ENCODE measurements around the gene ZBTB20. TPM values are rescaled to one million over a fixed set of nuclear protein-coding genes. Genes with fewer than 3 reads are reported as not detected.

Gene ZBTB20
- polyA plus RNA-seq, 1 of the 3 experiments (the other 2 are of a cell fraction), result 0.43 TPM

- WGBS (ENCODE audit: low lambda C conversion rate), result 87% methylated on average over 5 of the region's 5 CpGs
- Histone ChIP-seq H4K20me1 (ENCODE audit: insufficient read depth) (no peaks in the 10 kb centered on the region), H3K27me3 (ENCODE audit: insufficient read depth) (no peaks in the 10 kb centered on the region), H3K79me2 (ENCODE audit: insufficient read depth) (no peaks in the 10 kb centered on the region), H3K9ac (no peak overlapping the region), H3K4me1 (ENCODE audit: control insufficient read depth in 1 of 2, insufficient read depth in 2 of 2, low read depth in 1 of 2, low read length in 1 of 2) (no peaks in the 10 kb centered on the region), H3K36me3 (replicated peaks in 1 of 2; ENCODE audit: control insufficient read depth in 1 of 2, insufficient read depth in 2 of 2, low read length in 1 of 2) (no peaks in the 10 kb centered on the region), H3K9me3 (no peaks in the 10 kb centered on the region), H2AFZ (ENCODE audit: low read depth) (no peak overlapping the region), H3K27ac (ENCODE audit: low read depth in 2 of 2, low read length in 1 of 2) (no peak overlapping the region), H3K4me2 (no peak overlapping the region), H3K9me2 (no peaks in the 10 kb centered on the region), H3F3A (replicated peaks; ENCODE audit: insufficient read depth) (no peaks in the 10 kb centered on the region), H3K4me3 (ENCODE audit: low read depth in 2 of 2, low read length in 1 of 2) (no peak overlapping the region)
- DNase-seq, result no peak
- POLR2A ChIA-PET, result no interaction called here
- TF ChIP-seq USF1 (IDR thresholded peaks at IDR 0.05; ENCODE audit: borderline replicate concordance, low read depth) (no peak), FOXM1 (IDR thresholded peaks at IDR 0.05; ENCODE audit: low read depth) (no peak), TCF12 (IDR thresholded peaks at IDR 0.05) (no peak), GATA2 (CRISPR knock-in tag; IDR thresholded peaks at IDR 0.05) (no peak)
- CTCF ChIA-PET, result interaction anchor here (0.7 kb wide), 1 partner anchor 10 kb away, joined by 3 read pairs; no protein-coding TSS in a partner anchor
Observed at GRCh38 chr3:114743746-114744485, 403.2 kb downstream of the ZBTB20 start.

GRCh38 chr3:114741066-114741465 is 406.0 kb downstream of the ZBTB20 start:
- Histone ChIP-seq H3K36me3 (replicated peaks in 1 of 2; ENCODE audit: control insufficient read depth in 1 of 2, insufficient read depth in 2 of 2, low read length in 1 of 2) (no peaks in the 10 kb centered on the region), H3K79me2 (ENCODE audit: insufficient read depth) (no peaks in the 10 kb centered on the region), H3K4me3 (ENCODE audit: low read depth in 2 of 2, low read length in 1 of 2) (no peak overlapping the region), H3F3A (replicated peaks; ENCODE audit: insufficient read depth) (no peaks in the 10 kb centered on the region), H3K4me2 (no peak overlapping the region), H2AFZ (ENCODE audit: low read depth) (no peak overlapping the region), H3K4me1 (ENCODE audit: control insufficient read depth in 1 of 2, insufficient read depth in 2 of 2, low read depth in 1 of 2, low read length in 1 of 2) (no peaks in the 10 kb centered on the region), H3K9ac (no peak overlapping the region), H4K20me1 (ENCODE audit: insufficient read depth) (no peaks in the 10 kb centered on the region), H3K27me3 (ENCODE audit: insufficient read depth) (no peaks in the 10 kb centered on the region), H3K27ac (ENCODE audit: low read depth in 2 of 2, low read length in 1 of 2) (no peak overlapping the region), H3K9me2 (no peaks in the 10 kb centered on the region), H3K9me3 (no peaks in the 10 kb centered on the region)
- TF ChIP-seq USF1 (IDR thresholded peaks at IDR 0.05; ENCODE audit: borderline replicate concordance, low read depth), result peak; percentile 32; the same call in 1 of the 2 replicates
- no peak for TF ChIP-seq PBX3 (IDR thresholded peaks at IDR 0.05)
- no peak for TF ChIP-seq TEAD4 (IDR thresholded peaks at IDR 0.05; ENCODE audit: borderline replicate concordance, insufficient read depth)
- no peak for TF ChIP-seq MEF2A (IDR thresholded peaks at IDR 0.05; ENCODE audit: borderline replicate concordance, low read depth)
- CTCF ChIA-PET, result interaction anchor here (0.6 kb wide), 1 partner anchor 1398 kb away, joined by 3 read pairs; no protein-coding TSS in a partner anchor
- 76% methylated on average over 1 of the region's 1 CpG for WGBS (ENCODE audit: low lambda C conversion rate)
- DNase-seq, result no peak
- POLR2A ChIA-PET, result no interaction called here

GRCh38 chr3:114739627-114740026 is 407.5 kb downstream of the ZBTB20 start:
- no peaks in the 10 kb centered on the region for H3K27me3 ChIP-seq (ENCODE audit: insufficient read depth)
- H3K9me2 ChIP-seq, result no peaks in the 10 kb centered on the region; the same call in 1 of the 2 replicates
- no peaks in the 10 kb centered on the region for H3K9me3 ChIP-seq
- WGBS (ENCODE audit: low lambda C conversion rate), result 100% methylated on average over 1 of the region's 1 CpG
- no peaks in the 10 kb centered on the region for H3F3A ChIP-seq (replicated peaks; ENCODE audit: insufficient read depth)
- H3K79me2 ChIP-seq (ENCODE audit: insufficient read depth), result no peaks in the 10 kb centered on the region
- H4K20me1 ChIP-seq (ENCODE audit: insufficient read depth), result no peaks in the 10 kb centered on the region
- H3K4me1 ChIP-seq (ENCODE audit: control insufficient read depth in 1 of 2, insufficient read depth in 2 of 2, low read depth in 1 of 2, low read length in 1 of 2), result no peaks in the 10 kb centered on the region
- H3K27ac ChIP-seq (ENCODE audit: low read depth in 2 of 2, low read length in 1 of 2), result no peak overlapping the region
- H2AFZ ChIP-seq (ENCODE audit: low read depth), result no peak overlapping the region
- ChIA-PET CTCF (no interaction called here), POLR2A (no interaction called here)
- DNase-seq, result no peak
- H3K9ac ChIP-seq, result no peak overlapping the region
- H3K4me2 ChIP-seq, result no peak overlapping the region
- H3K4me3 ChIP-seq (ENCODE audit: low read depth in 2 of 2, low read length in 1 of 2), result no peak overlapping the region
- H3K36me3 ChIP-seq (replicated peaks in 1 of 2; ENCODE audit: control insufficient read depth in 1 of 2, insufficient read depth in 2 of 2, low read length in 1 of 2), result no peaks in the 10 kb centered on the region
- no peak for TF ChIP-seq CHD2 (IDR thresholded peaks at IDR 0.05; ENCODE audit: low read length, partially characterized antibody)
- no peak for TF ChIP-seq TAF1 (IDR thresholded peaks at IDR 0.05; ENCODE audit: borderline replicate concordance, low read depth, low read length)
- no peak for TF ChIP-seq ELF1 (IDR thresholded peaks at IDR 0.05)
- no peak for TF ChIP-seq USF1 (IDR thresholded peaks at IDR 0.05; ENCODE audit: borderline replicate concordance, low read depth)
- TF ChIP-seq POLR2AphosphoS5 (IDR thresholded peaks at IDR 0.05; ENCODE audit: low read depth, low read length), result no peak
- no peak for TF ChIP-seq RCOR1 (IDR thresholded peaks at IDR 0.05; ENCODE audit: low read length)
- TF ChIP-seq RFX5 (IDR thresholded peaks at IDR 0.05; ENCODE audit: low read length), result no peak
- no peak for TF ChIP-seq RXRA (IDR thresholded peaks at IDR 0.05; ENCODE audit: borderline replicate concordance, low read depth)
- no peak for TF ChIP-seq FOXJ3 (CRISPR knock-in tag; IDR thresholded peaks at IDR 0.05)
- no peak for TF ChIP-seq MEF2A (IDR thresholded peaks at IDR 0.05; ENCODE audit: borderline replicate concordance, low read depth)
- TF ChIP-seq GATA2 (CRISPR knock-in tag; IDR thresholded peaks at IDR 0.05), result no peak
- TF ChIP-seq ZBTB33 (IDR thresholded peaks at IDR 0.05; ENCODE audit: borderline replicate concordance, low read depth), result no peak

Data from SK-N-SH (cell line).